Measurements from ENCODE around the gene VSTM4. TPM values are rescaled to one million over a fixed set of nuclear protein-coding genes. Genes with fewer than 3 reads are reported as not detected.

VSTM4 gene
- total and polyA plus RNA-seq, 9 of the 15 experiments (the other 6 are each of a cell fraction or from before 2014, with no cell fraction given), result 1.0 to 7.9 (median 3.0) TPM

- TF ChIP-seq ZNF639 (CRISPR knock-in tag; conservative IDR thresholded peaks at IDR 0.05 in 1 of 2, IDR thresholded peaks at IDR 0.05 in 1 of 2) (no peak), ATF4 (CRISPR knock-in tag; IDR thresholded peaks at IDR 0.05) (no peak), THRAP3 (IDR thresholded peaks at IDR 0.05; ENCODE audit: borderline replicate concordance) (no peak), BRD4 (IDR thresholded peaks at IDR 0.05) (no peak), THAP12 (CRISPR knock-in tag; IDR thresholded peaks at IDR 0.05) (no peak), TRIM25 (IDR thresholded peaks at IDR 0.05; ENCODE audit: borderline replicate concordance) (no peak), NELFE (IDR thresholded peaks at IDR 0.05; ENCODE audit: insufficient read depth, insufficient read length) (no peak)
These were observed 35.1 kb upstream of the VSTM4 start (continued) for GRCh38 chr10:49150426-49150825.
